GM23248 (cell line): ENCODE results near the gene SMAD1.

ENCODE experiments used
- EZH2 ChIP-seq: fragments of 200-600 bp; sonication (generic); IDR thresholded peaks from 2 replicates; pipeline ENCODE4 v1.6.1; 2018; ENCODE audit warnings: antibody characterized with exemption, mild to moderate bottlenecking; ENCODE audit not compliant: insufficient read depth, poor library complexity, severe bottlenecking
- EZH2phosphoT487 ChIP-seq: fragments of 200-600 bp; sonication (generic); IDR thresholded peaks from 2 replicates; pipeline ENCODE4 v1.6.1; 2018; ENCODE audit warnings: antibody characterized with exemption, moderate library complexity, mild to moderate bottlenecking, low read depth; ENCODE audit not compliant: insufficient read depth

DNA sequence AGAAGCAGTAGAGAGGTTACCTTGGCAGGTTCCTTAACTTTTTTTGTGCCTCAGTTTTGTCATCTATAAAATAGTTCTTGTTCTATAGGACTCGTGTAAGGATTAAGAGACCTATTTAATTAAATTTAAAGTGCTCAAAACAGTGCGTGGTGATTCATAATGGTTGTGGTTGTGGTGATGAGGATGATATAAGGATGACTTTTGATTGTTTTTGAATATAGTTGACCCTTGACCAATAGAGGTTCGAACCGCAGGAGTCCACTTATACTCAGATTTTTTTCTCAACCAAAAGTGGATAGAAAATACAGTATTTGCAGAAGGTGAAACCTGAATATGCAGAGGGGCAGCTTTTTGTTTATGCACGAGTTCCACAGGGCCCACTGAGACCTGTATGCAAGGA lies 14.6 kb downstream of the SMAD1 start:
- TF ChIP-seq EZH2, result no peak
- no peak for TF ChIP-seq EZH2phosphoT487
